ENCODE data around the gene TBCEL.

TBCEL gene

GRCh38 chr11:121063728-121064127 lies 39.8 kb downstream of the TBCEL start:
- no peak for DNase-seq
- Histone ChIP-seq H3K27ac (ENCODE audit: low read length) (no peak overlapping the region), H4K20me1 (ENCODE audit: insufficient read depth, low read length) (no peaks in the 10 kb centered on the region)

GRCh38 chr11:121066623-121067022 lies 42.7 kb downstream of the TBCEL start:
- Histone ChIP-seq H3K9me3 (replicated peaks; ENCODE audit: insufficient read depth, low read length) (no peaks in the 10 kb centered on the region), H3K4me1 (ENCODE audit: low read length) (peaks cover 37% of the 10 kb centered on the region), H3F3A (ENCODE audit: insufficient read depth, low read length) (peaks cover 14% of the 10 kb centered on the region), H3K79me2 (ENCODE audit: low read length) (no peaks in the 10 kb centered on the region), H3K27ac (ENCODE audit: low read length) (no peak overlapping the region), H3K4me2 (ENCODE audit: low read depth, low read length) (no peak overlapping the region), H3K4me3 (ENCODE audit: low read length) (no peak overlapping the region), H4K20me1 (ENCODE audit: insufficient read depth, low read length) (no peaks in the 10 kb centered on the region), H3K27me3 (replicated peaks; ENCODE audit: insufficient read depth, low read length) (no peaks in the 10 kb centered on the region), H3K36me3 (replicated peaks; ENCODE audit: insufficient read depth, low read length) (no peaks in the 10 kb centered on the region; the same call in 1 of the 2 replicates), H3K9ac (ENCODE audit: low read length) (no peak overlapping the region), H3K9me2 (replicated peaks; ENCODE audit: insufficient read depth, low read length) (no peaks in the 10 kb centered on the region), H2AFZ (ENCODE audit: low read length) (no peak overlapping the region)
- DNase-seq = no peak
- TF ChIP-seq EZH2 (optimal IDR thresholded peaks at IDR 0.05; ENCODE audit: low read depth, low read length) (no peak), CTCF (IDR thresholded peaks at IDR 0.05; ENCODE audit: low read length) (no peak), EZH2phosphoT487 (IDR thresholded peaks at IDR 0.05; ENCODE audit: low read length) (no peak)

More at GRCh38 chr11:121063728-121064127, 39.8 kb downstream of the TBCEL start:
- no peak overlapping the region for H3K9ac ChIP-seq (ENCODE audit: low read length)
- H3F3A ChIP-seq (ENCODE audit: insufficient read depth, low read length) = peaks cover 30% of the 10 kb centered on the region
- H2AFZ ChIP-seq (ENCODE audit: low read length) = no peak overlapping the region
- H3K27me3 ChIP-seq (replicated peaks; ENCODE audit: insufficient read depth, low read length) = no peaks in the 10 kb centered on the region
- H3K4me2 ChIP-seq (ENCODE audit: low read depth, low read length) = no peak overlapping the region
- H3K9me3 ChIP-seq (replicated peaks; ENCODE audit: insufficient read depth, low read length) = no peaks in the 10 kb centered on the region
- peaks cover 39% of the 10 kb centered on the region for H3K4me1 ChIP-seq (ENCODE audit: low read length)
- H3K4me3 ChIP-seq (ENCODE audit: low read length) = no peak overlapping the region
- H3K36me3 ChIP-seq (replicated peaks; ENCODE audit: insufficient read depth, low read length) = no peaks in the 10 kb centered on the region; the same call in 1 of the 2 replicates
- no peaks in the 10 kb centered on the region for H3K79me2 ChIP-seq (ENCODE audit: low read length)
- no peaks in the 10 kb centered on the region for H3K9me2 ChIP-seq (replicated peaks; ENCODE audit: insufficient read depth, low read length)
- TF ChIP-seq EZH2phosphoT487 (IDR thresholded peaks at IDR 0.05; ENCODE audit: low read length) (no peak), CTCF (IDR thresholded peaks at IDR 0.05; ENCODE audit: low read length) (peak; percentile 34)

- no peaks in the 10 kb centered on the region for H3K27me3 ChIP-seq (replicated peaks; ENCODE audit: insufficient read depth, low read length)
- H3K27ac ChIP-seq (ENCODE audit: low read length) = peak overlapping the region; percentile 73; the same call in 1 of the 2 replicates
- no peaks in the 10 kb centered on the region for H4K20me1 ChIP-seq (ENCODE audit: insufficient read depth, low read length)
- peak overlapping the region; percentile 80; the same call in 1 of the 2 replicates for H3K4me2 ChIP-seq (ENCODE audit: low read depth, low read length)
- H3K9me3 ChIP-seq (replicated peaks; ENCODE audit: insufficient read depth, low read length) = no peaks in the 10 kb centered on the region
- H3F3A ChIP-seq (ENCODE audit: insufficient read depth, low read length) = peaks cover 14% of the 10 kb centered on the region
- TF ChIP-seq CTCF (IDR thresholded peaks at IDR 0.05; ENCODE audit: low read length) = no peak
- no peaks in the 10 kb centered on the region for H3K79me2 ChIP-seq (ENCODE audit: low read length)
- DNase-seq = no peak
- H3K36me3 ChIP-seq (replicated peaks; ENCODE audit: insufficient read depth, low read length) = no peaks in the 10 kb centered on the region; the same call in 1 of the 2 replicates
- no peaks in the 10 kb centered on the region for H3K9me2 ChIP-seq (replicated peaks; ENCODE audit: insufficient read depth, low read length)
- no peak overlapping the region for H2AFZ ChIP-seq (ENCODE audit: low read length)
- peaks cover 37% of the 10 kb centered on the region for H3K4me1 ChIP-seq (ENCODE audit: low read length)
- no peak overlapping the region for H3K9ac ChIP-seq (ENCODE audit: low read length)
- no peak overlapping the region for H3K4me3 ChIP-seq (ENCODE audit: low read length)
These were observed 43.1 kb downstream of the TBCEL start for GRCh38 chr11:121067026-121067425.
